ENCODE measurements around the gene PEAK1. TPM values are rescaled to one million over a fixed set of nuclear protein-coding genes. Genes with fewer than 3 reads are reported as not detected.
A peak's percentile ranks its signal among the peaks of the same experiment; 100 is the strongest.

The PEAK1 gene
- total and polyA plus RNA-seq, 2 experiments from 2014 or later: 7.8 to 34.1 TPM

GRCh38 chr15:77084436-77084835 lies 335.5 kb downstream of the PEAK1 start:
- H3K36me3 Mint-ChIP-seq (ENCODE audit: low read depth): no peaks in the 10 kb centered on the region
- DNase-seq (ENCODE audit: low spot score) (no peak), ATAC-seq (no peak)
- H3K4me3 ChIP-seq: no peak overlapping the region
- 0 out of 2 replicates have a peak overlapping the region, but pooled peaks have one; percentile 31 for H3K4me2 ChIP-seq
- H3K79me2 ChIP-seq (replicated peaks; ENCODE audit: insufficient read depth): no peaks in the 10 kb centered on the region
- no peaks in the 10 kb centered on the region for H3F3A ChIP-seq (replicated peaks; ENCODE audit: low read depth)
- H3K4me1 Mint-ChIP-seq: peaks cover 5% of the 10 kb centered on the region; the same call in 2 of the 3 replicates
- H3K4me3 Mint-ChIP-seq: no peak overlapping the region
- H3K36me3 ChIP-seq (ENCODE audit: insufficient read depth): no peaks in the 10 kb centered on the region
- H4K20me1 ChIP-seq (replicated peaks; ENCODE audit: insufficient read depth): no peaks in the 10 kb centered on the region
- H3K27me3 ChIP-seq (ENCODE audit: insufficient read depth): no peaks in the 10 kb centered on the region
- peak overlapping the region; percentile 88 for H2AFZ ChIP-seq
- H3K27me3 Mint-ChIP-seq (ENCODE audit: insufficient read depth, low read depth, poor library complexity): peaks cover 14% of the 10 kb centered on the region
- H3K27ac Mint-ChIP-seq: no peak overlapping the region
- TF ChIP-seq EZH2 (IDR thresholded peaks at IDR 0.05; ENCODE audit: low read depth, unreplicated experiment) (no peak), ETS1 (IDR thresholded peaks at IDR 0.05) (no peak), POLR2AphosphoS5 (IDR thresholded peaks at IDR 0.05; ENCODE audit: low read depth) (no peak), CREB1 (CRISPR knock-in tag; IDR thresholded peaks at IDR 0.05; ENCODE audit: low read depth) (no peak), ZNF331 (CRISPR knock-in tag; IDR thresholded peaks at IDR 0.05; ENCODE audit: low read depth) (no peak), JUNB (IDR thresholded peaks at IDR 0.05; ENCODE audit: unreplicated experiment) (no peak), NANOG (IDR thresholded peaks at IDR 0.05; ENCODE audit: borderline replicate concordance) (no peak)
- no peaks in the 10 kb centered on the region; the same call in 1 of the 2 replicates for H3K4me1 ChIP-seq (ENCODE audit: insufficient read depth)
- H3K27ac ChIP-seq (ENCODE audit: low read depth): no peak overlapping the region
- H3K9me3 Mint-ChIP-seq: no peaks in the 10 kb centered on the region
- H3K9me2 ChIP-seq (ENCODE audit: insufficient read depth): peaks cover 5% of the 10 kb centered on the region; the same call in 1 of the 2 replicates

- H3K27ac Mint-ChIP-seq: no peak overlapping the region
- no peaks in the 10 kb centered on the region for H3K79me2 ChIP-seq (replicated peaks; ENCODE audit: insufficient read depth)
- no peaks in the 10 kb centered on the region for H4K20me1 ChIP-seq (replicated peaks; ENCODE audit: insufficient read depth)
- ATAC-seq (peak; percentile 100), DNase-seq (ENCODE audit: low spot score) (peak; percentile 92)
- TF ChIP-seq CTCF (conservative IDR thresholded peaks at IDR 0.05; ENCODE audit: low read depth in 2 of 2): no peak
- H2AFZ ChIP-seq: peak overlapping the region; percentile 88
- no peaks in the 10 kb centered on the region for H3K27me3 ChIP-seq (ENCODE audit: insufficient read depth)
- peak overlapping the region; percentile 67 for H3K4me2 ChIP-seq
- no peaks in the 10 kb centered on the region for H3K9me3 Mint-ChIP-seq
- H3K27me3 Mint-ChIP-seq (ENCODE audit: insufficient read depth, low read depth, poor library complexity): peaks cover 14% of the 10 kb centered on the region
- H3K9me2 ChIP-seq (ENCODE audit: insufficient read depth): peaks cover 5% of the 10 kb centered on the region; the same call in 1 of the 2 replicates
- peaks cover 5% of the 10 kb centered on the region; the same call in 2 of the 3 replicates for H3K4me1 Mint-ChIP-seq
- no peaks in the 10 kb centered on the region; the same call in 1 of the 2 replicates for H3K4me1 ChIP-seq (ENCODE audit: insufficient read depth)
- H3K4me3 Mint-ChIP-seq: peak overlapping the region; percentile 57
- no peak overlapping the region for H3K27ac ChIP-seq (ENCODE audit: low read depth)
- no peaks in the 10 kb centered on the region for H3K36me3 Mint-ChIP-seq (ENCODE audit: low read depth)
- H3F3A ChIP-seq (replicated peaks; ENCODE audit: low read depth): no peaks in the 10 kb centered on the region
- no peaks in the 10 kb centered on the region for H3K36me3 ChIP-seq (ENCODE audit: insufficient read depth)
- 0 out of 2 replicates have a peak overlapping the region, but pooled peaks have one; percentile 24 for H3K4me3 ChIP-seq
Measured at GRCh38 chr15:77083381-77084160, 336.3 kb downstream of the PEAK1 start.
